ENCODE results near the gene FLT3.

Gene FLT3

DNA sequence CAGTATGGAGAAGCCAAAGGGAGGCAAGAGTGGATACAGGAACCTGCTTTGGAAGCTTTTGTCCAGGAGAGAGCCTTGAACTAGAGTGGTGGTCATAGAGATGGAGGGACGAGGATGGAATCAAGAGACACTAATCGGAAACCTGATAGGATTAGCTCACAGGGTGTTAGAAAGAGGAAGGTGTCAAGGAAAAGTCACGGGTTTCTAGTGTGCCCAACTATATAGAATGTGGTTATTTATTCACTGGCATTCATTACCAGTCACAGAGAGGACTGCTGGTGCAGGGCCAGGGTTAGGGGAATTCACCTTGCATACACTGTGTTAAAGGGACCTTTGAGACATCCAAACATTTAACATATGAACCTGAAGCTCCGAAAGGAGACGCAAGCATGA, 68.5 kb downstream of the FLT3 start:
- H3K4me3 ChIP-seq, result no peak overlapping the region
- H3K36me3 ChIP-seq, result no peaks in the 10 kb centered on the region
- no peak overlapping the region for H3K27ac ChIP-seq
- intact Hi-C loops (cut with DNase I; ENCODE audit: low total_unique reads), result no loop called here
- no peaks in the 10 kb centered on the region for H3K4me1 ChIP-seq
- H3K9me3 ChIP-seq, result no peaks in the 10 kb centered on the region
- H3K27me3 ChIP-seq, result no peaks in the 10 kb centered on the region
- no peak for DNase-seq
- TF ChIP-seq CTCF (IDR thresholded peaks at IDR 0.05), result no peak

GRCh38 chr13:28031220-28031895, 69.0 kb downstream of the FLT3 start:
- no peak for TF ChIP-seq CTCF (IDR thresholded peaks at IDR 0.05)
- intact Hi-C loops (cut with DNase I; ENCODE audit: low total_unique reads), result no loop called here
- peak; percentile 34 to 76 for DNase-seq
- Histone ChIP-seq H3K36me3 (no peaks in the 10 kb centered on the region), H3K4me1 (no peaks in the 10 kb centered on the region), H3K27ac (no peak overlapping the region), H3K4me3 (no peak overlapping the region), H3K9me3 (no peaks in the 10 kb centered on the region), H3K27me3 (no peaks in the 10 kb centered on the region)

DNA sequence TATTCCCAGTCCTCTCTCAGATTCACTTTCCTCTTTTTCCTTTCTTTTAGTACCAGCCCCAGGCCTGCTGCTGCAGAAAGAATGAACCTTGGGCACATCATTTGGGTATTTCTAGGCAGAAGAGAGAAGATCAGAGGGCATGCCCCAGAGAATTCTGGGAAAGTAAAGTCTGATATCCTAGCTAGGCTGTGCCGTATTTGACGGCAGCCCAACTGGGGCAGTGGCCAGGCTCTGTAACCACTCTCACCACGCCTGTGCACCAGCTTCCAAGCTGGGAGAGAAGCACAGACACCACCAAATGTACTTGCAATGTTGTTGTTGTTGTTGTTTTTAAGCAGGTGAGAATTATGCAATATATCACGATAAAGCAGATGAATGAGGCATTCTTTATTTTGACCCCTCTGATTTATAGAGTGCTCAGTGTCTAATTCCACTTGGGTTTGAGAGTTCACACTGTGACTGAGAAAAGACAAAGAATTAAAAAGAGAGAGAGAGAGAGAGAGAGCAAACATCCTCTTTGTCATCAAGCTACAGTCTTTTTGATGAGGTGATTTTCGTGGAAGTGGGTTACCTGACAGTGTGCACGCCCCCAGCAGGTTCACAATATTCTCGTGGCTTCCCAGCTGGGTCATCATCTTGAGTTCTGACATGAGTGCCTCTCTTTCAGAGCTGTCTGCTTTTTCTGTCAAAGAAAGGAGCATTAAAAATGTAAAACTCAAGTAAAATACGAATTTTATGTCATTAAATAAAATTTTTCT, 72.6 kb downstream of the FLT3 start:
- DNase-seq, result no peak
- no peaks in the 10 kb centered on the region for H3K27me3 ChIP-seq
- TF ChIP-seq CTCF (IDR thresholded peaks at IDR 0.05), result no peak
- no peak overlapping the region for H3K4me3 ChIP-seq
- no peaks in the 10 kb centered on the region for H3K9me3 ChIP-seq
- H3K27ac ChIP-seq, result no peak overlapping the region
- H3K36me3 ChIP-seq, result no peaks in the 10 kb centered on the region
- H3K4me1 ChIP-seq, result peaks cover 0 to 5% (median 0%) of the 10 kb centered on the region in 4 donors
- intact Hi-C loops (cut with DNase I; ENCODE audit: low total_unique reads), result no loop called here

DNA sequence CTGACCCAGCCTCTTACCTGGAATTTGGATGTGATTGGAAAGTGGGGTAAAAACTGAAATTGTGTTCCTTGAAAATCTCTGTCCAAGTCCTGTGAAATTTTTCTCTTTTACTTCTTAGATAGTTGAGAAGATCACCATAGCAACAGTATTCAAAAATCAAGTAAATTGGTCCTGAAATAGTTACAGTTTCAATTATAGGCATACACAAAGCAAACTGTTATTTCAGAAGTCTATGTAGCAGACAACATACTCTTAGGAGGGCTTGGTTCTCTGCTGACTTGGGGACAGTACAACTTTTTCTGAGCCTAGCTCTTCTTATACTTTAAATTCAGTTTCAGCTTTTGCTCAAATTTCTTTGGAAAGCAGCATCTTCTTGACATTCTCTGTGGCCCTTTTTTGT, 73.3 kb downstream of the FLT3 start:
- Histone ChIP-seq H3K27ac (no peak overlapping the region), H3K4me3 (no peak overlapping the region), H3K4me1 (peaks cover 0 to 5% (median 0%) of the 10 kb centered on the region in 4 donors), H3K27me3 (no peaks in the 10 kb centered on the region), H3K36me3 (no peaks in the 10 kb centered on the region), H3K9me3 (no peaks in the 10 kb centered on the region)
- no peak for TF ChIP-seq CTCF (IDR thresholded peaks at IDR 0.05)
- intact Hi-C loops (cut with DNase I; ENCODE audit: low total_unique reads), result no loop called here
- DNase-seq, result no peak

DNA sequence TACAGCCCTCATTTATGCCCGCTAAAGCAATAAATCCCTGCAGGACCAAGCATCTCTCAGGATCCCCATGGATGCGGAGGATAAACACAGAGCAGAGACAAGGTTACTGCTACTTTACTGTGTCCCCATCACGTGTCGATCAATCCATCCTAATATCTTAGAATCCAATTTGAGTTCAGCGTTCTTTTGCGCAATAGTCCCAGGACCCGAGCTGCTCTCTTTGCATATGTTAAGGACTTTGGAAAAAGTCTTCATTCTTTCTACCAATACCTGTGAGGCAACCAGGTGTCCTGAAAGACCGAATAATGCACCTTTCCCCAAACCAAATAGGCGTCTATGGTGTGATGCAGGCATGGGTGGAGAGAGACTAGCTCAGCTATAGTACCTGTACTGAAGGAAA, 73.9 kb downstream of the FLT3 start:
- intact Hi-C loops (cut with DNase I; ENCODE audit: low total_unique reads), result no loop called here
- H3K4me1 ChIP-seq, result peaks cover 0 to 5% (median 0%) of the 10 kb centered on the region in 4 donors
- H3K4me3 ChIP-seq, result no peak overlapping the region
- no peaks in the 10 kb centered on the region for H3K9me3 ChIP-seq
- no peak overlapping the region for H3K27ac ChIP-seq
- no peaks in the 10 kb centered on the region for H3K27me3 ChIP-seq
- DNase-seq, result no peak
- no peak for TF ChIP-seq CTCF (IDR thresholded peaks at IDR 0.05)
- no peaks in the 10 kb centered on the region for H3K36me3 ChIP-seq
